Kidney epithelial cell (primary cell): ENCODE data around the gene CDON. TPM values are rescaled to one million over a fixed set of nuclear protein-coding genes. Genes with fewer than 3 reads are reported as not detected.

Source experiments
- DNase-seq: peaks from one replicate; pipeline ENCODE4 v3.0.0-alpha.2; 2010; ENCODE audit warnings: low read depth
- H3K27me3 ChIP-seq: 2 replicates; pipeline ENCODE4 v1.6.0; 2011; ENCODE audit warnings: low read length; ENCODE audit not compliant: control insufficient read depth, insufficient read depth
- H3K36me3 ChIP-seq: 2 replicates; pipeline ENCODE4 v1.5.1; 2011; ENCODE audit warnings: low read length; ENCODE audit not compliant: control insufficient read depth, insufficient read depth
- H3K4me3 ChIP-seq: 2 replicates; pipeline ENCODE4 v1.5.1; 2011; ENCODE audit warnings: low read depth, mild to moderate bottlenecking, control low read depth, low read length
- CTCF ChIP-seq: IDR thresholded peaks from 2 replicates; pipeline ENCODE4 v1.5.1; 2011; ENCODE audit warnings: mild to moderate bottlenecking, moderate library complexity, low read length, control low read depth, inconsistent platforms; ENCODE audit not compliant: insufficient read depth, poor library complexity, severe bottlenecking
- total RNA-seq: library from RNA; depleted of rRNA; stranded (reverse); fragments of >200 nt; gene quantifications from 2 replicates; pipeline ENCODE4 v1.2.3, GENCODE V29; 2015

Gene CDON
- total RNA-seq, 1 donor from 2014 or later = 10.4 TPM

DNA sequence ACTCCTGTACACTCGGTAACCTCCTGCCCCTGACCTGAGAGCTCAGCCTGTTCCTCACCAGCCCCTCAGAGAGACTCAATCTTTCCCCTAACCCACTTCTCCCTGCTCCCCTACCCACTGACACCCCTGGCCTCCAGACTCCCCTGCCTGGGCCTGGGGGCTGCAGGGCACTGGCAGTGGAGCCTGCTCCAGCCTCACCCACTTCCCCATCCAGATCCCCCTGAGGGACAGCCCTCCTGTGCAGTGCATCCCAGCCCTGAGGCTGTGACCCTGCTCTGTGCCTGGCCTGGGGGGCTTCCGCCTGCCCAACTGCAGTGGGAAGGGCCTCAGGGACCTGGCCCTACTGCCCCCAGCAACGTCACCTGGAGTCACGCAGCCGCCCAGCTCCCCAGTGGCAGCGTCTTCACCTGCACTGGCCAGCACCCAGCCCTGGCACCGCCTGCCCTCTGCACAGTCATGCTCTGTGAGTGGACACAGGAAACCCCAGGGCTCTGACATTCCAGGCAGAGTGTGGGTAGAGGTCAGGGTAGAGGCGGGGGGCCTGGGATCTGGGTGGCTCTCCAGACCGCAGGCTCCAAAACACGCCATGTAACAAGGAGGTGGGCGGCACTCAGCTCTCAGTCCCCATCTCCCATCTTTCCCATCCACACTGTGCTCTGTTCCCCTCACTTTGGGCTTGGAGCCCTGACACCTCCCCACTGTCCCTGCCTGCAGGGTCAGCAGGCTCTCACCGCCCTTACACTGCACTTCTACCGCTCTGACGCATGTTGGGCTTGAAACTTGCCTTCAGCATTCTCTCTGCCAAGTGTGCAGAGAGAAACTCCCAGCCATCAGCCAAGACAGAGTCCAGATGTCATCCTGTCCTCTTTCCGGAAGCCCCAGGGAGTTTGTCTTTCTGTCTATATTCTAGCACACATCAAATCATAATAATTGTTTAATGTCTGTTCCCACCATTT, 111.7 kb downstream of the CDON start:
- Histone ChIP-seq H3K36me3 (no peaks in the 10 kb centered on the region), H3K4me3 (no peak overlapping the region), H3K27me3 (no peaks in the 10 kb centered on the region)
- DNase-seq = no peak
- no peak for TF ChIP-seq CTCF

DNA sequence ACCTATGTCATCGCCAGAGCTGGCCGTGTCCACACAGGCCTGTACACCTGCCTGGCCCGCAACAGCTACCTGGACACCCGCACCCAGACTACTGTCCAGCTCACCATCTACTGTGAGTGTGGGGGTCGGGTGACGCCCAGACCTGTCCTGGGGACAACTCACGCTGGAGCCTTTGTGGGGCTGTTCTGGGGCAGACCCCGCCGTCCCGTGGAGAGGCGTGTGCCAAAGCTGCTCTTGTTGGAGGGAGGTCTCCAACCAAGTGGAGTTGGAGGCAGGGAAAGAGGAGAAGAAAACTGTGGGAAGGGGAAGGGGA, 112.5 kb downstream of the CDON start:
- Histone ChIP-seq H3K36me3 (no peaks in the 10 kb centered on the region), H3K27me3 (no peaks in the 10 kb centered on the region), H3K4me3 (no peak overlapping the region)
- no peak for TF ChIP-seq CTCF
- DNase-seq = no peak

DNA sequence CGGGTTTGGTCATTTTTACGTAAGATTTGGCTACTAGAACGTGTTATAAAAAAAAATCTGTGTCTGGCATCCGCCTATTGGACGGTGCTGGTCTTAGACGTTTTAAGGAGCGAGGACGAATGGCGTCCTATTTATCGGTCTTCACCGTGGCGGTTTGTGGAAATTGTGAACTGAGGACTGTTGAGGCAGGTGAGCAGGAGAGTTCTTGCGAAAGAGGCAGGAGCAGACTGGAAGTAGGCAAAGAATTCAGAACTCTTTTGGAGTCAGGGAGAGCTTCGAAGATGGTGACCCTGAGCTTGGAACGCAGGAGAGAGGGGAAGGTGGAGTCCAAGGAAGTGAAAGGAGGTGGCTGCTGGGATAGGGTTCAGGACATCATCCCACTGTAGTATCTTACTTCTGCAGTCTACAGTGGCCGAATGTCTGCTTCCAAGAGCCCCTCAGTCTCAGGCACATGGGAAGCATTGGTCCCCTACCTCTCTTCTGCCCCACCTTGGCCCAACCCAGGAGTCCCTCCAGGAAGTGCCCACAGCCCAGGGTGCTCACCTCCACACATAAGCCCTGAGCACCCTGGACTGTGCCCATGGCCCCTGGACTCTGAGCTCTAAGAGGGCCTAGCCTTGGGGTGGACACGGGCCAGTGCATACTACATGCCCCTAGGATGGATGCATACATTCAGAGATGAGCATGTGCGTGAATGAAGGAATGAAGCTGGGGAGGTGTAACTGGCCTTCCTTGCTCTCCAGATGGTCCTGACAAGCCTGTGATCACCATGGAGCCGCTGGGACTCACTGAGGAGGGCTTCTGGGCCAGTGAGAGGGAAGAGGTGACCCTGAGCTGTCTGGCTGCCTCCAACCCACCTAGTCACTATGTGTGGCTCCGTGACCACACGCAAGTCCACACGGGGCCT, 113.1 kb downstream of the CDON start:
- no peak for DNase-seq
- no peaks in the 10 kb centered on the region for H3K36me3 ChIP-seq
- H3K27me3 ChIP-seq = no peaks in the 10 kb centered on the region
- TF ChIP-seq CTCF = no peak
- no peak overlapping the region for H3K4me3 ChIP-seq

GRCh38 chr11:125948278-125949051, 114.2 kb downstream of the CDON start:
- no peaks in the 10 kb centered on the region for H3K36me3 ChIP-seq
- no peak for DNase-seq

More at GRCh38 chr11:125948278-125949051, 114.2 kb downstream of the CDON start:
- no peak for TF ChIP-seq CTCF
- no peak overlapping the region for H3K4me3 ChIP-seq
- no peaks in the 10 kb centered on the region for H3K27me3 ChIP-seq
